Measurements from ENCODE around the gene CLCA4.

The CLCA4 gene

DNA sequence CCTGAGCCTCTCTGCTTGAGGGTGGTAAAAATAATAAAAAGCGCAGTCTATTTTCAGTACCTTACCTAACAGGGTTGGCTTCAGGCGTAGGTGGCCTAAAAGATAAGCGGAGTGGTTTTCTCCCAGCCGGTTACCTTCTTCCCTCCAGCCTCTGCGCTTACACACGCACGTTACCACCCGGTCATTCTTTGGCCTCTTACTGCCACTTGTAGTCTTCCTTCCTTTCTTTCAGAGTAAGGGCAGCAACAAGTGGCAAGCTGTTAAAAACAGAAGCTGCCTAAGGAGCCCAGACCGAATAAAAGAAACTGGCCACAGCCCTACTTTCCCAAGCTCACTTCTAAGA is 42.8 kb upstream of the CLCA4 start:
- TF ChIP-seq, protein P1, sequence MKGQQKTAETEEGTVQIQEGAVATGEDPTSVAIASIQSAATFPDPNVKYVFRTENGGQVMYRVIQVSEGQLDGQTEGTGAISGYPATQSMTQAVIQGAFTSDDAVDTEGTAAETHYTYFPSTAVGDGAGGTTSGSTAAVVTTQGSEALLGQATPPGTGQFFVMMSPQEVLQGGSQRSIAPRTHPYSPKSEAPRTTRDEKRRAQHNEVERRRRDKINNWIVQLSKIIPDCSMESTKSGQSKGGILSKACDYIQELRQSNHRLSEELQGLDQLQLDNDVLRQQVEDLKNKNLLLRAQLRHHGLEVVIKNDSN (IDR thresholded peaks at IDR 0.05) = no peak
- no peak for TF ChIP-seq NFIC (IDR thresholded peaks at IDR 0.05)
- TF ChIP-seq FOXM1 (IDR thresholded peaks at IDR 0.05; ENCODE audit: borderline replicate concordance, low read depth) = no peak
- TF ChIP-seq EGR1 (IDR thresholded peaks at IDR 0.05) = no peak

DNA sequence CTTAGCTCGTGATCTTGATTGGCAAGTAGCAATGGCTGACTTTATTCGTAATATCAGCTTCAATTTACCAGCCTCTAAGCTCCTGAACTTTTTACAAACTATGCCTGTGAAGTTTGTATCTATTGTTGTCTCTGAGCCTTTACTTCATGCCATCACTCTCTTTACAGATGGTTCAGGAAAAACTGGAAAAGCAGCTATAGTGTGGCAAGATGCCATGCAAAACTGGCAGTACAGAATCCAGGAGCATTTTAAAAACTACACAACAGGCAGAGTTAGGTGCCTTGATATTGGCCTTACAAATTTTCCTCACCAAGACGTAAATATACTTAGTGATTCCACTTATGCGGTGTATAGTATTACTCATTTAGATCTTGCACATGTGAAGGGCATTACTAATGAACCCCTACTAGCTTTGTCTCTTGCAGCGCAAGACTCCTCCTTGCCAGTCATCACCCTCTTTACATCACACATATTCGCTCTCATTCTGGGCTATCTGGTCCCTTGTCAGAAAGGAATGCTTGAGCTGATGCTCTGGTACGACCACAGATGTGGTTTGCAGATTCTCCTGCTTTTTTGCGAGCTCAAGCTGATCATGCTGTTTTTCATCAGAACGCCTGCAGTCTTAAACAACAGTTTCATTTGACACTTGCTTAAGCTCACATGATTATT is 41.8 kb upstream of the CLCA4 start:
- TF ChIP-seq FOXM1 (IDR thresholded peaks at IDR 0.05; ENCODE audit: borderline replicate concordance, low read depth) (no peak), NFIC (IDR thresholded peaks at IDR 0.05) (peak; percentile 28; the same call in 1 of the 2 replicates)

DNA sequence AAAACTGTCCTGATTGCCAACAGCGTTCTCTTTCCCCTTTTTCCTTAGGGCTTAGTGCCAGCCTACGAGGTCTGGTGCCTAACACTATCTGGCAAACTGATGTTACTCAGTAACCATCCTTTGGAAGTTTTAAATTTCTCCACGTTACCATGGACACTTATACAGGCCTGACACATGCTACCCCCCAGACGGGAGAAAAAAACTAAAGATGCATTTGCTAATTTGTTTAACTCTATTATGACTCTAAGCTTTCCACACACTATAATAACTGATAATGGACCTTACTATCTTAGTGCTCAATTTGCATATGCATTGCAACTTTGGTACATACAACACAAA is 41.3 kb upstream of the CLCA4 start:
- no peak for TF ChIP-seq ZBTB7A (IDR thresholded peaks at IDR 0.05; ENCODE audit: low read depth)
- TF ChIP-seq TCF12 (IDR thresholded peaks at IDR 0.05; ENCODE audit: low read depth) = no peak

DNA sequence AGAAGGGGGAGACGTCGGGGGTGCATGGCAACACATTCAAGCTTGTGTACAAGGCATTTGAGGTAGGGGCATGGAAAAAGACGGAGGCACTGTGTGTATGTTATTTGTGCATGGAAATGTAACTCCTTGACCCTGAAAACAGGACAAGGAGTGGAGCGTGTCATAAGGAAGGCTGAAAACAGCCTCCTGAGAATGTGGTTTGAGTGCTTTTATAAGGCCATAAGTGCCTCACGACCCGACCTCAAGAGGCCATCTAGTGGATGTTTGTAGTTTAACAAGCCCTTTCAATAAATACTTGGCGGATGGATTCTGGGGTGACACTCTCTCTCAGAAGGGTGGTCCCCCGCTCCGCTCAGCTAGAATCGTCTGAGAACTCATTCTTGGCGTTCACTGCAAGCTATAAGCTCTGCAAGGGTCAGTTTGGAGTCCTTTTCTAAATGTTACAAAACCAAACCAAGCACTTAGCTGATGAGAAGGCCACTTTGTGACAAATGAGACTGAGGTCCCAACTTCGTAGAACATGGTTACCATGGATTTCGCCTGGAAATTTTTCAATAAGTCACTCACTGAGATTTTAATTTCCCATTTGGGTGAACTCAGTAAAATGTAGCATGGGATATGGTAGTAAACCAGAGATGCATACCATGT is 38.8 kb upstream of the CLCA4 start:
- TF ChIP-seq RAD21 (IDR thresholded peaks at IDR 0.05; ENCODE audit: low read depth) = peak; percentile 31; the same call in 1 of the 2 replicates
- TF ChIP-seq, protein P2, sequence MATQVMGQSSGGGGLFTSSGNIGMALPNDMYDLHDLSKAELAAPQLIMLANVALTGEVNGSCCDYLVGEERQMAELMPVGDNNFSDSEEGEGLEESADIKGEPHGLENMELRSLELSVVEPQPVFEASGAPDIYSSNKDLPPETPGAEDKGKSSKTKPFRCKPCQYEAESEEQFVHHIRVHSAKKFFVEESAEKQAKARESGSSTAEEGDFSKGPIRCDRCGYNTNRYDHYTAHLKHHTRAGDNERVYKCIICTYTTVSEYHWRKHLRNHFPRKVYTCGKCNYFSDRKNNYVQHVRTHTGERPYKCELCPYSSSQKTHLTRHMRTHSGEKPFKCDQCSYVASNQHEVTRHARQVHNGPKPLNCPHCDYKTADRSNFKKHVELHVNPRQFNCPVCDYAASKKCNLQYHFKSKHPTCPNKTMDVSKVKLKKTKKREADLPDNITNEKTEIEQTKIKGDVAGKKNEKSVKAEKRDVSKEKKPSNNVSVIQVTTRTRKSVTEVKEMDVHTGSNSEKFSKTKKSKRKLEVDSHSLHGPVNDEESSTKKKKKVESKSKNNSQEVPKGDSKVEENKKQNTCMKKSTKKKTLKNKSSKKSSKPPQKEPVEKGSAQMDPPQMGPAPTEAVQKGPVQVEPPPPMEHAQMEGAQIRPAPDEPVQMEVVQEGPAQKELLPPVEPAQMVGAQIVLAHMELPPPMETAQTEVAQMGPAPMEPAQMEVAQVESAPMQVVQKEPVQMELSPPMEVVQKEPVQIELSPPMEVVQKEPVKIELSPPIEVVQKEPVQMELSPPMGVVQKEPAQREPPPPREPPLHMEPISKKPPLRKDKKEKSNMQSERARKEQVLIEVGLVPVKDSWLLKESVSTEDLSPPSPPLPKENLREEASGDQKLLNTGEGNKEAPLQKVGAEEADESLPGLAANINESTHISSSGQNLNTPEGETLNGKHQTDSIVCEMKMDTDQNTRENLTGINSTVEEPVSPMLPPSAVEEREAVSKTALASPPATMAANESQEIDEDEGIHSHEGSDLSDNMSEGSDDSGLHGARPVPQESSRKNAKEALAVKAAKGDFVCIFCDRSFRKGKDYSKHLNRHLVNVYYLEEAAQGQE (IDR thresholded peaks at IDR 0.05; ENCODE audit: low read depth) = no peak

DNA sequence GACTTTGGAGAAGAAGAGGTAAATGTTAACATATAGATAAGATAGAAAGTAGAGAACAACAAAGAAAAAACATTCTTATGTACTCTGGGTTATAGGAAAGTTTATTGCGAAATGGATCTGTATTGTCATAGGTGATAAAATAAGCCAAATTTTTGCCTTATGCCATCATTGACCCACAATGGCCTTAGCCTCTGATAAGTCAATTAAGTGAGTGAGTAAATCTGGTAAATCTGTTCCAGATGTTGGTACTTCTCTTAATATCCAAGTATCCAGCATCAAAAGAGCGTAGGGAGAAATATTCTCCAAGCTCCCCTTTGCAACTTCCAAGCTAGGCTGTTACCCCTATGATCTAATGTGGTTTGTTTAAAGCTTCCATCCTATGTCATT is 38.3 kb upstream of the CLCA4 start:
- TF ChIP-seq, protein P3, sequence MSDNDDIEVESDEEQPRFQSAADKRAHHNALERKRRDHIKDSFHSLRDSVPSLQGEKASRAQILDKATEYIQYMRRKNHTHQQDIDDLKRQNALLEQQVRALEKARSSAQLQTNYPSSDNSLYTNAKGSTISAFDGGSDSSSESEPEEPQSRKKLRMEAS (IDR thresholded peaks at IDR 0.05) = no peak
- no peak for TF ChIP-seq YY1 (IDR thresholded peaks at IDR 0.05; ENCODE audit: low read depth)
- no peak for TF ChIP-seq RAD21 (IDR thresholded peaks at IDR 0.05; ENCODE audit: low read depth)
- TF ChIP-seq TCF12 (IDR thresholded peaks at IDR 0.05; ENCODE audit: low read depth) = no peak
- no peak for TF ChIP-seq EGR1 (IDR thresholded peaks at IDR 0.05)
- TF ChIP-seq TEAD4 (IDR thresholded peaks at IDR 0.05) = no peak
- TF ChIP-seq EP300 (IDR thresholded peaks at IDR 0.05; ENCODE audit: borderline replicate concordance) = no peak
- TF ChIP-seq, protein P2 (IDR thresholded peaks at IDR 0.05; ENCODE audit: low read depth) = no peak

DNA sequence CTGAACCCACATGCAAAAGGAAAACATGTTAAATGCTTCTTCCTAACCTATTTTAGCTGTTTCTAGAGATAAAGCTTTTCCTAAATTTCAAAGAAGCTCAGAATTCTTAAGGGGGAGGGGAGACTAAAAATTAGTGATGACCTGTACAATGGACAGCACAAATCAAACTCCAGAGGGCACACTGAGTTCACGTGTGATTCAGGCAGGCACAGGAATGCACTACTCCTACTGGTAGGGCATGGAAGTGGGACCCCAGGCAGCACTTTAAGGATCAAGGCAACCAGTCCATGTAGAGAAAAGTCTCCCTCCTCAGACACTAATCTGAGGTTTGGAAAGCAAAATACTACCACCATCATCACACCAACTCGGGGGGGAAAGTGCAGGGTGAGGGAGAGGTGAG is 31.3 kb upstream of the CLCA4 start:
- TF ChIP-seq YY1 (IDR thresholded peaks at IDR 0.05; ENCODE audit: low read depth) (no peak), RAD21 (IDR thresholded peaks at IDR 0.05; ENCODE audit: low read depth) (peak; percentile 41)

DNA sequence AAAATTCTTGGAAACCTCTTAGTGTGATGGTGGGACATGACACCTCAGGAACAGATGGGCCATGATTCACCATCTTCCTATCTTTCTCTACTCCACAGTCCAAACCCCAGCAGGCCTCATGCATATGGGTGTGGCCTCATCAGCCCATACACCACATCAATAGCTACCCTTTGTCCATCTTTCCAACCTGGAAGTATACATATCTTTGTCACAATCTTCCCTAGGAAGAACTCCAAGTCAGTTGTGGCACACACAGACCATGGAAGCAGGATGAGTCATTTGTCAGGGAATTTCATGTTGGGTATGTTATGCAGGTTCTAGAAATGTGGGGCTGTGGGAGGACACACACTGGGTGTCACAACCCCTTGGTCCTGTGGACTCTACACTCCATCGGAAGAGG is 30.5 kb upstream of the CLCA4 start:
- TF ChIP-seq TCF12 (IDR thresholded peaks at IDR 0.05; ENCODE audit: low read depth) (no peak), FOXM1 (IDR thresholded peaks at IDR 0.05; ENCODE audit: borderline replicate concordance, low read depth) (no peak), ZBTB7A (IDR thresholded peaks at IDR 0.05; ENCODE audit: low read depth) (no peak), EP300 (IDR thresholded peaks at IDR 0.05; ENCODE audit: borderline replicate concordance) (no peak), RAD21 (IDR thresholded peaks at IDR 0.05; ENCODE audit: low read depth) (no peak), YY1 (IDR thresholded peaks at IDR 0.05; ENCODE audit: low read depth) (no peak), TEAD4 (IDR thresholded peaks at IDR 0.05) (no peak), CREB1 (IDR thresholded peaks at IDR 0.05; ENCODE audit: low read depth) (no peak), CEBPB (IDR thresholded peaks at IDR 0.05) (no peak), TAF1 (IDR thresholded peaks at IDR 0.05; ENCODE audit: low read depth) (no peak), NFIC (IDR thresholded peaks at IDR 0.05) (no peak), EGR1 (IDR thresholded peaks at IDR 0.05) (no peak)
- TF ChIP-seq, protein P1 (IDR thresholded peaks at IDR 0.05) = no peak
- TF ChIP-seq, protein P3 (IDR thresholded peaks at IDR 0.05) = no peak
- TF ChIP-seq, protein P2 (IDR thresholded peaks at IDR 0.05; ENCODE audit: low read depth) = no peak
